ENCODE measurements around the gene IRX2. TPM values are rescaled to one million over a fixed set of nuclear protein-coding genes. Genes with fewer than 3 reads are reported as not detected.

IRX2 gene
- total RNA-seq, 1 experiment from 2014 or later, result 16.7 TPM

DNA sequence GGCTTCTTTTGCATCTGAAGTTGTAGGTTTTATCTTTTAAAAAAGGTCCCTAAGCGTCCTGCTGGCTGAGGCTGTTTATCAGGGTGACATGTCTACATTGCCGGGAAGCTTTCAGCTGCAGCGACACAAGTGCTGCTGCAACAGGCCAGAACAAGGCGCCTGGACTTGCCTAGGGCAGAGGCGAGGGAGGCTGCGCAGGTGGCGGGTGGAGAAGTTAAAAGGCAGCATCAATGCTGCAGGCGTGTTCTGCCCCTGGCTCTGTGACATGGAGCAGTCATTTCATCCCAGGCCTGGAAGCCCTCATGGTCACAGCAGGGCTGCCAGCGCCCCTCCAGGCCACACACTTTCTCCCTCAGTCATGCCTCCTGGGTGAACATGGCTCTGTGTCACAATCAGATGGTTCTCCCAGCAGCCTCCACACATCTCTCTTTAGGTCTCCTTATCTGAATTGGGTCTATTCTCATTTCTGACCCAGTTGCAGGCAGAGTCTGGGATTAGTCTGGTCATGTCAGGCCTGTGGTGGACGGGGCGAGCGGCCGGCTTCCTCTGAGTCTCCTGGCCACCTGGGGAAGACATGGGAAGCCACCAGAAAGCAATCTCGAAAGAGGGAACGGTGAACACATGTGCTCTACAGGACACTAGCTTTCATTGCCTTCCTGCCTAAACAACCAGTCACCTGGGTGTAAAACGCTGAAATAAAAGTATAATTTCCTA is 41.3 kb downstream of the IRX2 start:
- no peak for DNase-seq (ENCODE audit: low read depth in 1 of 2, low spot score in 2 of 2)

DNA sequence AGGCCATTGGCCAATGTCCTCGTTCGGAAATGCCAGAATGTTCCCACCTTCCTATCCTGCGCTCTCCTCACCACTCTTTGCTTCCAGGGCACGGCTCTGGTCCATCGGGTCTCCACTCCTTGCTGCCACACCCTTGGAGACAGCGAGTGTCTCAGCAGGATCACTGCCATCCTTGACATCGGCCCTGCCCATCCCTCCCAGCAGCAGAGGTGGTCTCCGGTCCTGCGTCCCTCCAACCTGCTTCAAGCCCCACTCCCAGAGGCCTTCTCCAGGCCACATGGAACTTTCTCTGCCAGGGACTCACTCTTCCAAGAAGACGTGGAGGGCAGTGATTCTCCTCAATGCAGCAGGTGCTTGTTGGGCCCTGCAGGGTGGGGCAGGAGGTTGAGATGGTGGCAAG is 42.7 kb downstream of the IRX2 start:
- H3K4me1 ChIP-seq (replicated peaks), result no peaks in the 10 kb centered on the region
- no peaks in the 10 kb centered on the region for H3K27me3 ChIP-seq (replicated peaks)
- no peak for DNase-seq (ENCODE audit: low read depth in 1 of 2, low spot score in 2 of 2)
- no peaks in the 10 kb centered on the region for H3K36me3 ChIP-seq
- H3K27ac ChIP-seq, result no peak overlapping the region
- H3K4me3 ChIP-seq, result no peak overlapping the region
- no peaks in the 10 kb centered on the region; the same call in 1 of the 2 replicates for H3K9me3 ChIP-seq (replicated peaks)

More for the DNA sequence above, 41.3 kb downstream of the IRX2 start:
- Histone ChIP-seq H3K9me3 (replicated peaks) (no peaks in the 10 kb centered on the region; the same call in 1 of the 2 replicates), H3K36me3 (no peaks in the 10 kb centered on the region), H3K27ac (no peak overlapping the region), H3K27me3 (replicated peaks) (no peaks in the 10 kb centered on the region), H3K4me3 (no peak overlapping the region), H3K4me1 (replicated peaks) (no peaks in the 10 kb centered on the region)

DNA sequence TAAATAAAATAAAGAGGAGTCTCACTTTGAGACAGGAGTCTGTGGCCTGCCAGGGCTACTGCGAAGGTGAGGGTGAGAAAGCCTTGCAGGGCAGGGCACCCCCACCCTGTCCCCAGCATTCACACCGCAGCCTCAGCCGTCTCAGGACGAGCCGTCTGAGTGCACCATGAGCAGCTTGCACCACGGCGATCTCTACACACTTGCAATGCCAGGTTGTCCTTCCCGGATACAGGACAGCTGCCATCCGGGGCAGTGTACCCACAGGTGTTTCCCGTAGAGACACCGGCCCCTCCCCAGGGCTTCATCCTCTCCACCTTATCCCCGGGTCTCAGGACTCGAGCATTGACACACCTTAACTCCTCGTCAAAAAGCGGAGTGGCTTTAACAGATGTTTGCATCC is 43.3 kb downstream of the IRX2 start:
- no peak overlapping the region for H3K4me3 ChIP-seq
- no peaks in the 10 kb centered on the region for H3K27me3 ChIP-seq (replicated peaks)
- peaks cover 4% of the 10 kb centered on the region for H3K9me3 ChIP-seq (replicated peaks)

DNA sequence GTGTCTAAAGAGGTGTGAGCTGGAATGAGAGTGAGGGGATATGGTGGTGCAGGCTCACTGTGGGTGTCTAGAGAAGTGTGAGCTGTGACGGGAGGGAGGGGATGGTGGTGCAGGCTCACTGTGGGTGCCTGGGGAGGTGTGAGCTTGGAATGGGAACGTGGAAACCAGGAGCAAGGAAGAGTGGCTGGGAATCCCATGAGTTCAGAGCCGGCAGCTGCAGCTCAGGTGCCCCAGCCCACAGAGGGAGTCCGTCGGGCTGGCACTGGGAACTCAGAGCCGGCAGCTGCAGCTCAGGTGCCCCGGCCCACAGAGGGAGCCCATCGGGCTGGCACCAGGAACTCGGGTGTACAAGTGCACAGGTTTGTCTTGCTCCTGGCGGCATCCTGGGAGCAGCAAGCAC is 45.6 kb downstream of the IRX2 start:
- H3K27me3 ChIP-seq (replicated peaks), result no peaks in the 10 kb centered on the region
- no peaks in the 10 kb centered on the region for H3K36me3 ChIP-seq
- no peaks in the 10 kb centered on the region for H3K4me1 ChIP-seq (replicated peaks)
- peaks cover 11% of the 10 kb centered on the region for H3K9me3 ChIP-seq (replicated peaks)
- H3K27ac ChIP-seq, result no peak overlapping the region
- H3K4me3 ChIP-seq, result no peak overlapping the region
- DNase-seq (ENCODE audit: low read depth in 1 of 2, low spot score in 2 of 2), result no peak

More for the DNA sequence above, 43.3 kb downstream of the IRX2 start:
- H3K27ac ChIP-seq, result no peak overlapping the region
- no peaks in the 10 kb centered on the region for H3K36me3 ChIP-seq
- DNase-seq (ENCODE audit: low read depth in 1 of 2, low spot score in 2 of 2), result no peak
- H3K4me1 ChIP-seq (replicated peaks), result no peaks in the 10 kb centered on the region

DNA sequence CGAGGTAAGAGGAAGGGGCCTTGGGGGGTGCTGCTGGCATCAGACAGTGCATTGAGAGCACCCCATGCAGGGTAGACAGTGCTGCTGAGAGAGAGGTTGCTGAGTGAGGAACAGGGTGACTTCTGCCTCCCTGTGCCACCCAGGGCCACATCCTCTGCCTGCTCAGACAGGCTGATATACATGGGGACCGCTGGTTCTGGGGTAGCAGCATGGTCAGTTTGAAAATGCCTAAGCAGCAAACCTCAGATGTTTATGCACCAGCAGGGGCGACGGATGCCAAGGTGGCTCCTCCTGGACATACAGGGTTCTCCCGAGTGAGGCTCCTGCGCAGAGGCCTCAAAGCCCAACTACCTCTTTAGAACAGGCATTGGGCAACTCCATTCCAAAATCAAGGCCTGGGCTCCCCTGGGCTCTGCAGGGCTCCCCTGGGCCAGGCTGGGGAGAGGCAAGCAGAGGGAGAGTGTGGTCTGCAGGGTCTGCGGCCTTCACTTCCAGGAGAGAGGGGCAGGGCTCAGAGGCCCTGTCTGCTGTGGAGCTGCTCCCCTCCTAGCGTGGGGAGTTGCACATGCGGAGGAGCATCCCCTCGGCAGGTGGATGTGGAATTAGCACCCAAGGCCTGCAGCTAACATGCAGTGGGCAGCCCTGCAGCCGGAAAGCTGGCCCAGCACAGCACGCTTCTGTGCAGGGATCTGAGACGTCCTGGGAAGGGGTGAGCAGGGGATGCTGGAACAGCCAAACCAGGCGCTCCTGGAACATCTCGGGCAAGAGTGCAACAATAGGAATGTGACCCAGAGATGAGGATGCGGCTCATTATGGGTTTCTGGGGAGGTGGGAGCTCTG is 46.5 kb downstream of the IRX2 start:
- H3K4me1 ChIP-seq (replicated peaks), result no peaks in the 10 kb centered on the region
- H3K9me3 ChIP-seq (replicated peaks), result peaks cover 14% of the 10 kb centered on the region
- no peak overlapping the region for H3K4me3 ChIP-seq
- H3K27ac ChIP-seq, result no peak overlapping the region
- peak in 1 of 2 experiments; percentile 41 for DNase-seq (ENCODE audit: low read depth in 1 of 2, low spot score in 2 of 2)
- H3K27me3 ChIP-seq (replicated peaks), result no peaks in the 10 kb centered on the region
- no peaks in the 10 kb centered on the region for H3K36me3 ChIP-seq

DNA sequence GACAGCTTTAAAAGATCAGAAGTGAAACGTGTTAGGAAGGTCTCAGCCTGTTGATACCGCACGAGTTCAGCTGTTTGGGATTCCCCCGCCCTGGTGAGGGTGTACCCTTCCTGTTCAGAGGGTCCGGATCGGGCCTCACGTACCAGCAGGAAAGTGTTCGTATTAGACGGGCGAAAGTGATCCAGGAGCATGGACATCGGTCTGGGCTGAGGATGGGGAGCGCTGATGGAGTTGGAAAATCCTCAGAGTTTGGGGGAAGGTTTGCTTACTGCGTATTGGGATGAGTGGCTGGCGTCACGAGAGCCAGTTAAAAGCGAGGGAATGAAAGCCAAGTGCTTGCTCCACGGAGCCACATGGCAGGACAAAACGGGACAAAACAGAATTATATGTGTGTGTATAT is 47.4 kb downstream of the IRX2 start:
- peaks cover 22% of the 10 kb centered on the region for H3K9me3 ChIP-seq (replicated peaks)
- no peaks in the 10 kb centered on the region for H3K36me3 ChIP-seq
- peak in 1 of 2 experiments; percentile 32 for DNase-seq (ENCODE audit: low read depth in 1 of 2, low spot score in 2 of 2)
- no peaks in the 10 kb centered on the region for H3K4me1 ChIP-seq (replicated peaks)
- H3K4me3 ChIP-seq, result no peak overlapping the region
- no peaks in the 10 kb centered on the region for H3K27me3 ChIP-seq (replicated peaks)
- H3K27ac ChIP-seq, result no peak overlapping the region

DNA sequence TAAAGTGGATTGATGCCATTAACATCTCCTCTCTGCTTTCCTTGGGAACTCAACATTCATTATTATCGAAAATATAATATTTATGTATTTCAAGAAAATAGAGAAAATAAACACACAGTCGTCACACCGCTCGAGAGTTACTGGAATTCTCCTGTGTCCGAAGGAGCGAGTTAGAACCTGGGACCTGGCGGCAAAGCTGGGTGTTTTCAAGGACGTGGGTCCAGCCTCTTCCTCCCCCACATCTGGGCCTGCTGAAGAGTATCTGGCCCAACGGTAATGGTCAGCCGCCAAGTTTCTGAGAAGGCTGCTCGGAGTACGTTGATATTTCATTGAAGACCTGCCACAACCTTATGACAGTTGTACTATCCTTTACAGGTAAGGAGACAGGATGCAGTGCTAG is 47.9 kb downstream of the IRX2 start:
- H3K27ac ChIP-seq, result no peak overlapping the region
- H3K4me3 ChIP-seq, result no peak overlapping the region

DNA sequence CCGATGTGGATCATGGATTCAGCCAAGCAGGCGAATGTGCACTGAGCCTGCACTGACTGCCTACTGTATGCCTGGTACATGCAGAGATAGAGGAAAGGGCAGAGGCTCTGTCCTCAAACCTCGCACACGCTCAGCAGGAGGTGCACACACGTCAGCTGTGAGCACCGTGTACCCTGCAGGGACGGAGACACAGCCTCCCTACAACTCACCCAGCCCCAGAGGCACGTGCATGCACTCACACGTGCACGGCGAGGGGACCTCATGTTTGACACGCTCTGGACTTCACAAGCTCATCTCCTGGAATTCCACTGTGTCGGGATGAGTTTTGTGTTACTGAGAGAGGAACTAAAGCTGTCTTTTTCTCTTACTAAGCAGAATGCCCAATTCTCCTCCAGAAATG is 48.4 kb downstream of the IRX2 start:
- Histone ChIP-seq H3K9me3 (replicated peaks) (peaks cover 25% of the 10 kb centered on the region), H3K4me1 (replicated peaks) (no peaks in the 10 kb centered on the region), H3K27me3 (replicated peaks) (no peaks in the 10 kb centered on the region), H3K36me3 (no peaks in the 10 kb centered on the region), H3K4me3 (no peak overlapping the region), H3K27ac (no peak overlapping the region)
- peak in 1 of 2 experiments; percentile 36 for DNase-seq (ENCODE audit: low read depth in 1 of 2, low spot score in 2 of 2)

More for the DNA sequence above, 47.9 kb downstream of the IRX2 start:
- H3K9me3 ChIP-seq (replicated peaks), result peaks cover 25% of the 10 kb centered on the region
- H3K4me1 ChIP-seq (replicated peaks), result no peaks in the 10 kb centered on the region
- no peaks in the 10 kb centered on the region for H3K36me3 ChIP-seq
- H3K27me3 ChIP-seq (replicated peaks), result no peaks in the 10 kb centered on the region
- peak in 1 of 2 experiments; percentile 26 for DNase-seq (ENCODE audit: low read depth in 1 of 2, low spot score in 2 of 2)

DNA sequence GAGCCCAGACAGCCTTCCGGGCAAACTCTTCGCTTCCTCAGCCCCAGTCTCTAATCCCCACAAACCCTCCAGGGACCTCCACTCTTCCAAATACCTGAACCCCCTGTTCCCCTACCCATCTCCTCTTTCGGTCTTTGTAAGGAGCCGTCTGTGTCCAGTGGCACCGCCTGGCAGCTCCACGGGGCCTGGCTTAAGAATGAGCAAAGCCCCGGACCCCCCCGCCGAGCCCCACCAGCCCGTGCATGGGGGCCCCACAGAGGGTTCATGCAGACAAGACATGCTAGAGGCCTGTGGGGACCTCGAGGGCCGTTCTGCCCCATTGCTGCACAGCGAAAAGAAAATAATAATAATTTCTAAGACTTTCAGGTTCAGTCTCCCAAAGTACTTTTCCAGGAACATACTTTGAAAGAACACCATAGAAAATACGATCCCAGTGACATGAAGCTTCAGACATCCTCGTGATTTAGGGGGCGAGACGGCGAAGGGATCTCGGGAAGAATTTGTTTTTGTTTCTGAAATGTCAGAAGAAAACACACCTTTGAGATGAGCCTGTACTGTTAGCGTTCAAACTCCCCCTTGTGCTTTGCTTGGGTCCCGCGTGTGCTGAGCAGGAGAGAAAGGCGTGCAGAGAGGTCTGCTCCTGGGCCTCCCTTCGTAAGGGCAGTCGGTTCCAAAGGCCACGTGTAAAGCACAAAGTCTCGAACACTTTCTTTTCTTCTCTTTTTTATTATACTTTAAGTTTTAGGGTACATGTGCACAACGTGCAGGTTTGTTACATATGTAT is 49.2 kb downstream of the IRX2 start:
- H3K27ac ChIP-seq, result no peak overlapping the region
- H3K4me3 ChIP-seq, result no peak overlapping the region
- no peaks in the 10 kb centered on the region for H3K4me1 ChIP-seq (replicated peaks)
- no peaks in the 10 kb centered on the region for H3K36me3 ChIP-seq
- peak in 1 of 2 experiments; percentile 39 for DNase-seq (ENCODE audit: low read depth in 1 of 2, low spot score in 2 of 2)
- H3K9me3 ChIP-seq (replicated peaks), result peaks cover 25% of the 10 kb centered on the region
- H3K27me3 ChIP-seq (replicated peaks), result no peaks in the 10 kb centered on the region

DNA sequence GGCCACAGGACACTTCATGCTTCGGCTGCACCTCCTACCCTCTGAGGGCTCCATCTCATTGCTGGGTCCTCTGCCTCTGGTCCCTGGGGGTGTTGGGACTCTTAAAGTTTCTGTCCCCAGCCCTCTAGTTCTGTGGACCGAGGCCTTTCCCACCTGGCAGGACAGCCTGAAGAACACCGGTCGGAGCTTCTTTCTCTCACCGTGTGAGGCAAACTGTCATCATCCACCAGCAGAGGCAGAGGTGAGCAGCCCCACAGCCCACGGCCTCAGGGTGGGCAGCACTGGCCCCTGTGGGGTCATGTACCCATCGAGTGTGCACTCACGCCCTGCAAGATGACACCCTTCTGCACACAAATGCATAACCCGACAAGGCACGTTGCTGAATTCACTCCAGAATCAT is 49.9 kb downstream of the IRX2 start:
- no peaks in the 10 kb centered on the region for H3K27me3 ChIP-seq (replicated peaks)
- peaks cover 25% of the 10 kb centered on the region for H3K9me3 ChIP-seq (replicated peaks)
- no peaks in the 10 kb centered on the region for H3K36me3 ChIP-seq
- H3K27ac ChIP-seq, result no peak overlapping the region
- peak in 1 of 2 experiments; percentile 31 for DNase-seq (ENCODE audit: low read depth in 1 of 2, low spot score in 2 of 2)
- H3K4me1 ChIP-seq (replicated peaks), result no peaks in the 10 kb centered on the region
- no peak overlapping the region for H3K4me3 ChIP-seq

DNA sequence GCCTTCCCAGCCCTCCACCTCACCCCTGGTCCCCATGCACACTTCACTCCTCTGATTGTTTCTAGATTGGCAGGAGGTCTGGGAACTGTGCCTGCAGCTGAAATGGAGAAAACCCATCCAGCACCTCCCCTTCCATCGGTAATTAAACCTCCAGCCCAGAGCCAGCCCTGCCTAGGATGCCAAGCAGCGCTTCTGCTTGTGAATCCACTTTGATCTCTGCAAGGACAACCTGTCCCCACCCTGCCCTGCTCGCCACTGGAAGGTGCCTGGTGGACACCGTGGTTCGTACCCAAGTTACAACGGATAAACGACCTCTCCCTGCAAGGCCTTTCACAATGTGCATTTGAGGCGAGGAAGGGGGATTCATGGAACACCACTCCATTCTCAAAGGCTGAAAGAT is 50.6 kb downstream of the IRX2 start:
- no peaks in the 10 kb centered on the region for H3K27me3 ChIP-seq (replicated peaks)
- peak in 1 of 2 experiments; percentile 40 for DNase-seq (ENCODE audit: low read depth in 1 of 2, low spot score in 2 of 2)
- peaks cover 27% of the 10 kb centered on the region for H3K9me3 ChIP-seq (replicated peaks)
- H3K4me1 ChIP-seq (replicated peaks), result no peaks in the 10 kb centered on the region
- H3K4me3 ChIP-seq, result no peak overlapping the region
- no peaks in the 10 kb centered on the region for H3K36me3 ChIP-seq
- no peak overlapping the region for H3K27ac ChIP-seq

DNA sequence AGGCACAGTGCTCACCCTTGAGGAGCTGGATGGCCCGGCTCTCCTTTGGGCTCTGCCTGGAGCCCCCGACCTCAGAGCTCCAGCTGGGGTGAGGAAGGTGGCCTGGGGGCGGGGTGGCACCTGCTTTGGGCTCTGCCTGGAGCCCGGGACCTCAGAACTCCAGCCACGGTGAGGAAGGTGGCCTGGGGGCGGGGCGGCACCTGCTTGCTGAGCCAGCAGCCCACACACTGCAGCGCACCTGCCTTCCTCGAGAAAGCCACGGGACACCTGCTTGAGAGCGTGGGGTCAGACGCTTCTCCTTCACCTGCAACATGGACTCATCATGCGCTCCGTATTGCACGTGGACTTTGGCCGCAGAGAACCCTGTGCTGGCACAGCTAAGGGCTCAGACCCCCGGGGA is 51.8 kb downstream of the IRX2 start:
- Histone ChIP-seq H3K4me3 (no peak overlapping the region), H3K4me1 (replicated peaks) (no peaks in the 10 kb centered on the region), H3K27ac (no peak overlapping the region), H3K36me3 (no peaks in the 10 kb centered on the region), H3K9me3 (replicated peaks) (peaks cover 27% of the 10 kb centered on the region), H3K27me3 (replicated peaks) (no peaks in the 10 kb centered on the region)
- DNase-seq (ENCODE audit: low read depth in 1 of 2, low spot score in 2 of 2), result peak in 1 of 2 experiments; percentile 42

DNA sequence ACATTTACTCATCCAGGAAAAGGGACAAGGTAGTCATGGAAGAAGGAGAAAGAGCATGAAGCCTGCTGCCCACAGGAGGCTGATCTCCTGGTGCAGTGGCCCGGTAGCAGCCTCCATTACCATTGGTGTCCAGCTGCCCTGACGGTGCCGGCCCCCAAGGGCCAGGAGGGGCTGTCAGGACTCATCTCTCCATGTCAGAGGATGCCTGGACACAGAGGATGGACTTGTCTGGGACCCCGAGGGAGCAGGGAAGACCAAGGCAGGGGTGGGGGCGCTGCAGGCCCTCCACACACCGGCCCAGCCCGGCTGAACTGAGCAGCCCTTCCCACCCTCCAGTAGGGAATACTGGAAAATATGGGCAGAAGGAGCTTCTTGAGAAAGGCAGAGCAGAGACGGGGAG is 52.2 kb downstream of the IRX2 start:
- peak in 1 of 2 experiments; percentile 25 for DNase-seq (ENCODE audit: low read depth in 1 of 2, low spot score in 2 of 2)
- H3K9me3 ChIP-seq (replicated peaks), result peaks cover 27% of the 10 kb centered on the region

More for the DNA sequence above, 52.2 kb downstream of the IRX2 start:
- no peaks in the 10 kb centered on the region for H3K36me3 ChIP-seq
- H3K27me3 ChIP-seq (replicated peaks), result no peaks in the 10 kb centered on the region
- no peak overlapping the region for H3K27ac ChIP-seq
- no peak overlapping the region for H3K4me3 ChIP-seq
- H3K4me1 ChIP-seq (replicated peaks), result no peaks in the 10 kb centered on the region

Data from SJSA1 (cell line).